A549 (cell line): ENCODE measurements around the gene CREB1. TPM values are rescaled to one million over a fixed set of nuclear protein-coding genes. Genes with fewer than 3 reads are reported as not detected.

Experiments used
- ATAC-seq, 2 experiments: fragments of 200-7000 bp in 1 of 2; fragments of >200 bp in 1 of 2; cut with Nextera tagmentation in 1 of 2; cut with Tn5 transposase in 1 of 2; 3 replicates each; pipeline versions ENCODE4 v1.8.0 to v1.9.1; 2018 to 2020; ENCODE audit warnings: mild to moderate bottlenecking in 1 of 2, moderate library complexity in 1 of 2
- CTCF ChIA-PET: fragments of 300-600 bp; sonication (Branson Sonifier 250); formaldehyde crosslinking; extraction: SDS; loops from one replicate; lab custom pipeline; 2021; ENCODE audit warnings: antibody characterized with exemption, inconsistent platforms; lab: Yijun Ruan, JAX
- POLR2A ChIA-PET: fragments of 350-600 bp; formaldehyde crosslinking; extraction: SDS; loops from one replicate; lab custom pipeline; 2021; ENCODE audit warnings: antibody characterized with exemption, inconsistent platforms; lab: Yijun Ruan, JAX
- DNase-seq, 2 experiments: peaks; one replicate each; pipeline versions ENCODE4 v3.0.0 to v3.0.0-alpha.2; 2011 to 2016; ENCODE audit warnings: low read depth in 1 of 2, low spot score in 1 of 2
- FAIRE-seq: peaks from 2 replicates; lab custom pipeline; 2011; peaks lifted over from hg19 to GRCh38; lab: Jason Lieb, UNC
- H3K27ac ChIP-seq, 2 experiments: fragments of >200 bp; sonication (Bioruptor Twin); formaldehyde crosslinking; 3 replicates each; pipeline ENCODE4 v1.5.1; 2016 to 2017
- H3K4me1 ChIP-seq: fragments of >200 bp; sonication (Bioruptor Twin); formaldehyde crosslinking; 3 replicates; pipeline ENCODE4 v1.6.1; 2016
- H3K4me2 ChIP-seq: fragments of >200 bp; sonication (Bioruptor Twin); formaldehyde crosslinking; 3 replicates; pipeline ENCODE4 v1.6.1; 2016
- H3K4me3 ChIP-seq: fragments of >200 bp; sonication (Bioruptor Twin); formaldehyde crosslinking; 3 replicates; pipeline ENCODE4 v1.5.1; 2016
- H3K9me3 ChIP-seq: fragments of >200 bp; sonication (Bioruptor Twin); formaldehyde crosslinking; 3 replicates; pipeline ENCODE4 v1.6.1; 2016
- ATOH8 ChIP-seq: fragments of 250-450 bp; sonication (Bioruptor Pico); IDR thresholded peaks from 2 replicates; pipeline ENCODE4 v1.5.0; 2020; ENCODE audit warnings: low read depth, mild to moderate bottlenecking, moderate library complexity
- BHLHE40 ChIP-seq: IDR thresholded peaks from 2 replicates; pipeline ENCODE4 v1.6.1; 2012; ENCODE audit warnings: low read depth, low read length, inconsistent platforms
- CBX8 ChIP-seq: fragments of 200-600 bp; sonication (generic); IDR thresholded peaks from 2 replicates; pipeline ENCODE4 v1.6.1; 2016
- CEBPB ChIP-seq, 2 experiments: fragments of >200 bp in 1 of 2; sonication (Bioruptor Twin) in 1 of 2; formaldehyde crosslinking in 1 of 2; IDR thresholded peaks; 2 replicates each; pipeline ENCODE4 v1.6.1; 2012 to 2016
- CTCF ChIP-seq: fragments of >200 bp; sonication (Bioruptor Twin); formaldehyde crosslinking; IDR thresholded peaks from 3 replicates; pipeline ENCODE4 v1.5.1; 2016
- E2F6 ChIP-seq: IDR thresholded peaks from 2 replicates; pipeline ENCODE4 v1.6.1; 2012; ENCODE audit warnings: low read depth, borderline replicate concordance
- EHMT2 ChIP-seq: fragments of 200-600 bp; sonication (generic); IDR thresholded peaks from 2 replicates; pipeline ENCODE4 v1.6.1; 2016; ENCODE audit warnings: antibody characterized with exemption, low read depth, mild to moderate bottlenecking, moderate library complexity
- ELK1 ChIP-seq: fragments of 150-350 bp; IDR thresholded peaks from 2 replicates; pipeline ENCODE4 v1.6.1; 2014; ENCODE audit warnings: low read depth, mild to moderate bottlenecking, low read length
- EP300 ChIP-seq, 2 experiments: fragments of >200 bp; sonication (Bioruptor Twin); formaldehyde crosslinking; IDR thresholded peaks; 2 replicates in 1 of 2; 3 replicates in 1 of 2; pipeline ENCODE4 v1.6.1; 2016 to 2017
- FOSL2 ChIP-seq, 2 experiments: fragments of 450-650 bp in 1 of 2; fragments of >200 bp in 1 of 2; sonication (Bioruptor Twin) in 1 of 2; formaldehyde crosslinking; IDR thresholded peaks; 2 replicates each; pipeline versions ENCODE4 v1.5.0 to v1.6.1; 2016 to 2020; ENCODE audit warnings: mild to moderate bottlenecking in 1 of 2, moderate library complexity in 1 of 2
- FOXS1 ChIP-seq: fragments of 250-450 bp; sonication (Bioruptor Pico); IDR thresholded peaks from 2 replicates; pipeline ENCODE4 v1.5.0; 2020; ENCODE audit warnings: mild to moderate bottlenecking, moderate library complexity
- HDAC2 ChIP-seq: fragments of 200-600 bp; sonication (generic); IDR thresholded peaks from 2 replicates; pipeline ENCODE4 v1.6.1; 2016
- HES2 ChIP-seq: fragments of >200 bp; sonication (Bioruptor Twin); formaldehyde crosslinking; IDR thresholded peaks from 2 replicates; pipeline ENCODE4 v1.6.1; 2016
- HEYL ChIP-seq: fragments of 250-450 bp; sonication (Bioruptor Pico); IDR thresholded peaks from 2 replicates; pipeline ENCODE4 v1.8.0; 2021; ENCODE audit warnings: mild to moderate bottlenecking, moderate library complexity
- HMGXB4 ChIP-seq: fragments of 250-450 bp; sonication (Bioruptor Pico); IDR thresholded peaks from 2 replicates; pipeline ENCODE4 v1.5.0; 2021; ENCODE audit warnings: mild to moderate bottlenecking, moderate library complexity, borderline replicate concordance
- HOXA7 ChIP-seq: fragments of 250-450 bp; sonication (Bioruptor Pico); IDR thresholded peaks from 2 replicates; pipeline ENCODE4 v1.5.0; 2020; ENCODE audit warnings: mild to moderate bottlenecking, moderate library complexity
- HOXB5 ChIP-seq: fragments of 250-450 bp; sonication (Bioruptor Pico); IDR thresholded peaks from 2 replicates; pipeline ENCODE4 v1.5.0; 2020; ENCODE audit warnings: mild to moderate bottlenecking, moderate library complexity
- JUNB ChIP-seq: fragments of >200 bp; sonication (Bioruptor Twin); formaldehyde crosslinking; IDR thresholded peaks from 2 replicates; pipeline ENCODE4 v1.6.1; 2016
- KDM1A ChIP-seq: fragments of 200-600 bp; sonication (generic); IDR thresholded peaks from 2 replicates; pipeline ENCODE4 v1.6.1; 2016; ENCODE audit warnings: low read depth, mild to moderate bottlenecking
- KDM5A ChIP-seq: fragments of 200-600 bp; sonication (generic); IDR thresholded peaks from 2 replicates; pipeline ENCODE4 v1.6.1; 2016; ENCODE audit warnings: antibody characterized with exemption, mild to moderate bottlenecking
- MAX ChIP-seq: IDR thresholded peaks from 2 replicates; pipeline ENCODE4 v1.6.1; 2012
- MAZ ChIP-seq: fragments of 150-350 bp; IDR thresholded peaks from 2 replicates; pipeline ENCODE4 v1.6.1; 2014; ENCODE audit warnings: antibody characterized with exemption, low read depth, low read length, borderline replicate concordance
- MYC ChIP-seq: IDR thresholded peaks from 2 replicates; pipeline ENCODE4 v1.6.1; 2012; ENCODE audit warnings: mild to moderate bottlenecking, inconsistent platforms, low read length, improper control_type of control experiment, borderline replicate concordance
- NPAS2 ChIP-seq: fragments of 250-450 bp; sonication (Bioruptor Pico); IDR thresholded peaks from 2 replicates; pipeline ENCODE4 v1.8.0; 2022; ENCODE audit warnings: mild to moderate bottlenecking, moderate library complexity, borderline replicate concordance
- POLR2A ChIP-seq: IDR thresholded peaks from 2 replicates; pipeline ENCODE4 v1.6.1; 2012; ENCODE audit warnings: mild to moderate bottlenecking, low read length
- REST ChIP-seq: fragments of 200-600 bp; sonication (generic); IDR thresholded peaks from 2 replicates; pipeline ENCODE4 v1.6.1; 2016; ENCODE audit warnings: antibody characterized with exemption, mild to moderate bottlenecking, moderate library complexity
- SREBF2 ChIP-seq: fragments of 450-650 bp; IDR thresholded peaks from 2 replicates; pipeline ENCODE4 v1.6.1; 2014; ENCODE audit warnings: mild to moderate bottlenecking, moderate library complexity
- ZC3H11A ChIP-seq: fragments of 450-650 bp; IDR thresholded peaks from 2 replicates; pipeline ENCODE4 v1.6.1; 2014; ENCODE audit warnings: antibody characterized with exemption, mild to moderate bottlenecking
- ZSCAN20 ChIP-seq: fragments of 250-450 bp; sonication (Bioruptor Pico); IDR thresholded peaks from 2 replicates; pipeline ENCODE4 v1.8.0; 2022; ENCODE audit warnings: mild to moderate bottlenecking, moderate library complexity
- WGBS: methylation state at CpG from one replicate; pipeline ENCODE4 v1.1.6; 2017; ENCODE audit errors: missing lambda C conversion rate; 5-methylcytosine and 5-hydroxymethylcytosine counted together
- polyA plus RNA-seq, 4 experiments: library from polyadenylated mRNA; depleted of rRNA in 3 of 4; stranded (reverse); fragments of >200 nt; fragmentation: RNase III in 1 of 4; extraction: RNeasy Plus Mini Kit Qiagen cat#74134 plus additional on column Dnase treatment in 1 of 4; gene quantifications; 2 replicates in 3 of 4; 3 replicates in 1 of 4; pipeline ENCODE4 v1.2.3, GENCODE V29; 2011 to 2017

The CREB1 gene
- polyA plus RNA-seq, 2 of the 4 experiments (the other 2 are of a cell fraction) = 14.3 to 42.5 TPM

GRCh38 chr2:207587305-207587704, 57.5 kb downstream of the CREB1 start:
- no peak for TF ChIP-seq CTCF
- TF ChIP-seq JUNB = no peak
- no peak for TF ChIP-seq EHMT2
- TF ChIP-seq HEYL (CRISPR knock-in tag) = no peak
- TF ChIP-seq E2F6 = no peak
- no peak for TF ChIP-seq EP300 (IDR thresholded peaks at IDR 0.05)
- TF ChIP-seq ZC3H11A = no peak
- no peak for TF ChIP-seq REST
- no peak for TF ChIP-seq POLR2A
- no peak for TF ChIP-seq HOXB5 (CRISPR knock-in tag)
- TF ChIP-seq ATOH8 (CRISPR knock-in tag) = no peak
- no peak for TF ChIP-seq HOXA7 (CRISPR knock-in tag)
- TF ChIP-seq FOXS1 (CRISPR knock-in tag) = no peak
- TF ChIP-seq ZSCAN20 (CRISPR knock-in tag) = no peak
- TF ChIP-seq MAX = no peak
- no peak for TF ChIP-seq SREBF2
- no peak for TF ChIP-seq KDM1A
- TF ChIP-seq CEBPB (IDR thresholded peaks at IDR 0.05) = no peak
- no peak for TF ChIP-seq HDAC2
- TF ChIP-seq ELK1 = no peak
- FAIRE-seq (no peak), ATAC-seq (no peak), DNase-seq (no peak)
- no peak overlapping the region for H3K27ac ChIP-seq
- ChIA-PET POLR2A (no interaction called here), CTCF (no interaction called here)
- H3K9me3 ChIP-seq = peaks cover 17% of the 10 kb centered on the region
- H3K4me3 ChIP-seq = no peak overlapping the region
- no peak overlapping the region for H3K4me2 ChIP-seq
- no peaks in the 10 kb centered on the region for H3K4me1 ChIP-seq
- 96% methylated on average over 7 of the region's 7 CpGs for whole genome bisulfite sequencing

- Histone ChIP-seq H3K27ac (no peak overlapping the region), H3K4me2 (no peak overlapping the region), H3K9me3 (peaks cover 23% of the 10 kb centered on the region), H3K4me1 (no peaks in the 10 kb centered on the region), H3K4me3 (no peak overlapping the region)
- ATAC-seq (no peak), DNase-seq (no peak), FAIRE-seq (no peak)
- CTCF ChIA-PET = no interaction called here
- POLR2A ChIA-PET = no interaction called here
- TF ChIP-seq HES2 (no peak), NPAS2 (CRISPR knock-in tag) (no peak), FOSL2 (IDR thresholded peaks at IDR 0.05) (no peak), FOSL2 (CRISPR knock-in tag; IDR thresholded peaks at IDR 0.05) (no peak), HMGXB4 (no peak), MYC (no peak), KDM5A (no peak), MAZ (no peak), BHLHE40 (no peak), MAX (no peak), ZC3H11A (no peak), CBX8 (no peak)
Observed at GRCh38 chr2:207589143-207589542, 59.4 kb downstream of the CREB1 start.
